DOHH2 (cell line): ENCODE results near the gene SLC9A7.

Source experiments
- CTCF ChIP-seq: fragments of 200-600 bp; sonication (generic); IDR thresholded peaks from one replicate; pipeline ENCODE4 v1.5.1; 2014; ENCODE audit warnings: antibody characterized with exemption, mild to moderate bottlenecking, low read depth, low read length; ENCODE audit not compliant: poor library complexity, severe bottlenecking
- EZH2phosphoT487 ChIP-seq: fragments of 200-600 bp; sonication (generic); IDR thresholded peaks from 2 replicates; pipeline ENCODE4 v1.6.1; 2017; ENCODE audit warnings: borderline replicate concordance, mild to moderate bottlenecking, antibody characterized with exemption, low read length, moderate library complexity, mixed read lengths

- TF ChIP-seq CTCF (no peak), EZH2phosphoT487 (no peak)
Observed at GRCh38 chrX:46635186-46635585, 123.7 kb downstream of the SLC9A7 start.
